Measurements from ENCODE around the gene MFSD6. TPM values are rescaled to one million over a fixed set of nuclear protein-coding genes. Genes with fewer than 3 reads are reported as not detected.
"Not testable (repeated sequence)": the region's sequence is repeated elsewhere in the genome, so short reads cannot be mapped to it uniquely, and the experiment has no call there.

The MFSD6 gene
- polyA plus RNA-seq, 1 experiment: 14.4 TPM

- ChIA-PET POLR2A (no interaction called here), CTCF (interaction anchor here (1.1 kb wide), 1 partner anchor 12 kb away, joined by 4 read pairs; no protein-coding TSS in a partner anchor)
- Histone ChIP-seq H3K27me3 (ENCODE audit: control insufficient read depth, insufficient read depth, low read length) (no peaks in the 10 kb centered on the region), H3K4me3 (ENCODE audit: low read depth, low read length) (no peak overlapping the region), H3K36me3 (ENCODE audit: control insufficient read depth, insufficient read depth, low read length) (no peaks in the 10 kb centered on the region)
- TF ChIP-seq, protein P1, sequence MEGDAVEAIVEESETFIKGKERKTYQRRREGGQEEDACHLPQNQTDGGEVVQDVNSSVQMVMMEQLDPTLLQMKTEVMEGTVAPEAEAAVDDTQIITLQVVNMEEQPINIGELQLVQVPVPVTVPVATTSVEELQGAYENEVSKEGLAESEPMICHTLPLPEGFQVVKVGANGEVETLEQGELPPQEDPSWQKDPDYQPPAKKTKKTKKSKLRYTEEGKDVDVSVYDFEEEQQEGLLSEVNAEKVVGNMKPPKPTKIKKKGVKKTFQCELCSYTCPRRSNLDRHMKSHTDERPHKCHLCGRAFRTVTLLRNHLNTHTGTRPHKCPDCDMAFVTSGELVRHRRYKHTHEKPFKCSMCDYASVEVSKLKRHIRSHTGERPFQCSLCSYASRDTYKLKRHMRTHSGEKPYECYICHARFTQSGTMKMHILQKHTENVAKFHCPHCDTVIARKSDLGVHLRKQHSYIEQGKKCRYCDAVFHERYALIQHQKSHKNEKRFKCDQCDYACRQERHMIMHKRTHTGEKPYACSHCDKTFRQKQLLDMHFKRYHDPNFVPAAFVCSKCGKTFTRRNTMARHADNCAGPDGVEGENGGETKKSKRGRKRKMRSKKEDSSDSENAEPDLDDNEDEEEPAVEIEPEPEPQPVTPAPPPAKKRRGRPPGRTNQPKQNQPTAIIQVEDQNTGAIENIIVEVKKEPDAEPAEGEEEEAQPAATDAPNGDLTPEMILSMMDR (IDR thresholded peaks at IDR 0.05; ENCODE audit: insufficient read depth, low read depth, low read length): no peak
- no peak for DNase-seq (ENCODE audit: low read depth)
Observed at GRCh38 chr2:190425221-190425866, 17.2 kb downstream of the MFSD6 start.

DNA sequence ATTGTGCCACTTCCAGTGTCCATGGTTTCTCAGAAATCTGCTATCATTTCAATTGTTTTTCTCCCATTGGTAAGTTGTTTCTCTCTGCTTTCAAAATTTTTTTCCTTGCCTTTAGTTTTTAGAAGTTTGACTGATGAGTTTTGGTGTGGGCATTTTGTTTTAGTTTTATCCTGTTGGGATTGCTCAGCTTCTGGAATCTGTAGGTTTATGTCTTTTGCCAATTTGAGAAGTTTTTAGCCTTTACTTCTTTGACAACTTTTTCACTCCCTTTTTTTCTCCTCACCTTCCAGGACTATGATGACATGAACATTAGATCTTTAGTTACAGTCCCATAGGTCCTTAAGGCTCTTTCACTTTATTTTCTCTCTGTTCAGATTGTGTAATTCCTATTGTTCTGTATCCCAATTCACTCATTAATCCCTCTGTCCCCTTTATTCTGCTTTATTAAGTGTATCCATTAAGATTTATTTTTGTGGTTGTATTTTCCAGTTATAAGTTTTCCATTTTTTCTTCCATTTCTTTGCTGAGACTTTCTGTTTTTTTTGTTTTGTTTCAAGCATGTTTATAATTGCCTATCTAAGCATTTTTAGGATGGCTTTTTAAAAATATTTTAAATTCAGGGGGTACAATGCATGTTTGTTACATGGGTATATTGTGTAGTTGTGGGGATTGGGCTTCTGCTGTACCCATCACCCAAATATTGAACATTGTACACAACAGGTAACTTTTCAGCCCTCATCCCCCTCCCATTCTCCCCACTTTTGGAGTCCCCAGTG, 17.9 kb downstream of the MFSD6 start:
- POLR2A ChIA-PET: no interaction called here
- H3K27me3 ChIP-seq (ENCODE audit: control insufficient read depth, insufficient read depth, low read length): no peaks in the 10 kb centered on the region
- TF ChIP-seq, protein P1 (IDR thresholded peaks at IDR 0.05; ENCODE audit: insufficient read depth, low read depth, low read length): no peak
- H3K36me3 ChIP-seq (ENCODE audit: control insufficient read depth, insufficient read depth, low read length): no peaks in the 10 kb centered on the region
- no peak for DNase-seq (ENCODE audit: low read depth)
- no peak overlapping the region for H3K4me3 ChIP-seq (ENCODE audit: low read depth, low read length)
- CTCF ChIA-PET: no interaction called here

DNA sequence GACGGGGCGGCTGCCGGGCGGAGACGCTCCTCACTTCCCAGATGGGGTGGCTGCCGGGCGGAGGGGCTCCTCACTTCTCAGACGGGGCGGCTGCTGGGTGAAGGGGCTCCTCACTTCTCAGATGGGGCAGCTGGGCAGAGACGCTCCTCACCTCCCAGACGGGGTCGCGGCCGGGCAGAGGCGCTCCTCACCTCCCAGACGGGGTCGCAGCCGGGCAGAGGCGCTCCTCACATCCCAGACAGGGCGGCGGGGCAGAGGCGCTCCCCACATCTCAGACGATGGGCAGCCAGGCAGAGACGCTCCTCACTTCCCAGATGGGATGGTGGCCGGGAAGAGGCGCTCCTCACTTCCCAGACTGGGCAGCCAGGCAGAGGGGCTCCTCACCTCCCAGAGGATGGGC, 22.7 kb downstream of the MFSD6 start:
- DNase-seq (ENCODE audit: low read depth); CTCF ChIA-PET; H3K36me3 ChIP-seq (ENCODE audit: control insufficient read depth, insufficient read depth, low read length); POLR2A ChIA-PET; H3K27me3 ChIP-seq (ENCODE audit: control insufficient read depth, insufficient read depth, low read length); H3K4me3 ChIP-seq (ENCODE audit: low read depth, low read length): not testable (repeated sequence)

GRCh38 chr2:190431907-190432306, 23.8 kb downstream of the MFSD6 start:
- H3K36me3 ChIP-seq (ENCODE audit: control insufficient read depth, insufficient read depth, low read length): no peaks in the 10 kb centered on the region
- no peak overlapping the region for H3K4me3 ChIP-seq (ENCODE audit: low read depth, low read length)
- DNase-seq (ENCODE audit: low read depth): no peak
- H3K27me3 ChIP-seq (ENCODE audit: control insufficient read depth, insufficient read depth, low read length): no peaks in the 10 kb centered on the region
- POLR2A ChIA-PET: no interaction called here
- CTCF ChIA-PET: no interaction called here
- TF ChIP-seq, protein P1 (IDR thresholded peaks at IDR 0.05; ENCODE audit: insufficient read depth, low read depth, low read length): no peak

DNA sequence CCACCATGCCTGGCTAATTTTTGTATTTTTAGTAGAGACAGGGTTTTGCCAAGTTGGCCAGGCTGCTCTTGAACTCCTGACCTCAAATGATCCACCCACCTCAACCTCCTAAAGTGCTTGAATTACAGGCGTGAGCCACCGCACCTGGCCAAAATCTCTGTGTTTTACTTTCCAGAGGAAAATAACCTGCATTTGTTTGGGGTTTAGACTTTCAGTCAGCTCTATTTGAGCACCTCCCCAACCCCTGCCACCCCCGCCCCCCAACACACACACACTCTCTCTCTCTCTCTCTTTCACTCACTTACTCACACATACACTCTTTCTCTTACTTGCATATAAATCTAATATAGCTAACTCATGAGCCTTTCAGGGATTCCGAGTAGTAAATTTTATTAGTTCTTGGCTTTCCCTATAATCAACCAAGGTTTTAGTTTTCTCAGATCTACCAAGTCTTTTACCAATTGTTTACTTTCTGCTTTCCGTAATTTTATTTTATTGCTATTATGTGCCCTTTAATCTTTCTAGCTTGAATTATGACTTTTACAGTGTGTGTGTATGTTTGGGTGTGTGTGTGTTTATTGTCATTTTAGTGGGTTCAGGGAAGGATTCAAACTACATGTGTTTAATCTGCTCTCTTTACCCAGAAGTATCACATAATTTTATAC, 24.5 kb downstream of the MFSD6 start:
- no peak overlapping the region for H3K4me3 ChIP-seq (ENCODE audit: low read depth, low read length)
- H3K36me3 ChIP-seq (ENCODE audit: control insufficient read depth, insufficient read depth, low read length): no peaks in the 10 kb centered on the region
- TF ChIP-seq, protein P1 (IDR thresholded peaks at IDR 0.05; ENCODE audit: insufficient read depth, low read depth, low read length): no peak
- DNase-seq (ENCODE audit: low read depth): no peak
- H3K27me3 ChIP-seq (ENCODE audit: control insufficient read depth, insufficient read depth, low read length): no peaks in the 10 kb centered on the region
- ChIA-PET CTCF (interaction anchor here (1.4 kb wide), 1 partner anchor 9 kb away, joined by 3 read pairs; no protein-coding TSS in a partner anchor), POLR2A (no interaction called here)

Measured in BJ (cell line).